Raji (cell line): Measurements from ENCODE around the gene GPD2.

ENCODE experiments used
- POLR2A ChIP-seq: IDR thresholded peaks from 2 replicates; pipeline ENCODE4 v1.6.1; 2011; ENCODE audit warnings: low read depth, low read length, control low read depth; ENCODE audit not compliant: insufficient read depth

The GPD2 gene

DNA sequence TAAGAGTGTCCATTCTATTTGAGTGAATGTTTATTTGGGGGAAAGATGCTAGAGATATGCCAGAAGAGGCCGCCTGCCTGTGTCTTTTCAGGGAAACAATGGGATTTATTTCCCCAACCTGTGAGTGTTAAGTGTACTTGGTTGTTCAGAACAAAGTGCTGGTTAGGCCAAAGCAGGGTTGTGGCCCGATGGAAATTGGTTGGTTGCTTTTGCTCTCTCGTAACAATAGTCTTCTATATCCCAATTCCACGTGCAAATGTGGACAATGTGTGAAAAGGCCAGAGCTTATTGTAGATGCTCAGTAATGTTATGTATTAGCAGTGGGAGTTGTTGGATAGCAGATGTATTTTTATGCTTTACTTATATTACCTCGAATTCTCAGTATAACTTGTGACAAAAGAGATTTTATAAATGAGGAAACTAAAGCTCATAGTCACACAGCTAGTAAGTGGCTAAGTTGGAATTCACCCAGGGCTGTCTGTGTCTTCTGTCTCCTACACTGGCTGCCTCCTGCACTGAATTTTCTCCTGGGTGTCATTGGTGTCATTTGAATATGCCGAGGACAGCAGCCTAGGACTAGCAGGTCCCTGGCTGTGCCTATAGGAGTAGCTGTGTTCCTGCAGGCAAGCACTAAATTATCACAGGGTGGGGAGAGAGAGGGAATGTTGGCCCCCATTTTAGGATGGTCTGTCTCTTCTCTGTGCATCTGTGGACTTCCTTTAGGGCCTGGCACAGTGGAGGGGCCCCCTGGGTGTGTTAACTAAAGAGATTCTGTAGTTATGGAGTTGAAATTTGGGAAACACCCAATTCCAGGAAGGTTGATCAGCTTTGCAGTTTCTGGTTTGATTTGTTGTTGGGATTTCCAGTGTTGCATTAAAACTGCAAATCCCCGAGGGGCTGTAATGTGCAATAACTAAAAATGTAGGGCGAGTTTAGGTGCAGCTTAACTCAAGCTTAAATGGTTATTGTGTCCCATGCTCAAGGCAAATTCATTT lies 21.6 kb downstream of the GPD2 start:
- TF ChIP-seq POLR2A: no peak

DNA sequence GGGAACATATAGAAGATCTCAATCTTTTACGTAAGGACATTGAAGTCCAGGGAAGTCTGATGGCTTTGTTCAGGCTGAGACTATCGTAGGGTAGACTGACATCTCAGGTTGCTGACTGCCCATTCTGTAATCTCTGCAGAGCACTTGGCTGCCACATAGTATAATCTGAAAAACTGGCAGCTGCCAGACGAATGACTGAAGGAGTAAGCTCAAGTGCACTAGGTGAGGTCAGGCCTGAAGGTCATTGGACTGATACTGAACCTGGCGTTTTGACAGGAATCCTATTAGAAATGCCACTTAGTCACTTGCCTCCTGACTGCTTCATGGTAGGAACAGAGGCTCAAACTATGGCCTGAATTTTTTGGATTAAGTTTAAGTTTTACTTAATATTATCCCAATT lies 23.5 kb downstream of the GPD2 start:
- no peak for TF ChIP-seq POLR2A

DNA sequence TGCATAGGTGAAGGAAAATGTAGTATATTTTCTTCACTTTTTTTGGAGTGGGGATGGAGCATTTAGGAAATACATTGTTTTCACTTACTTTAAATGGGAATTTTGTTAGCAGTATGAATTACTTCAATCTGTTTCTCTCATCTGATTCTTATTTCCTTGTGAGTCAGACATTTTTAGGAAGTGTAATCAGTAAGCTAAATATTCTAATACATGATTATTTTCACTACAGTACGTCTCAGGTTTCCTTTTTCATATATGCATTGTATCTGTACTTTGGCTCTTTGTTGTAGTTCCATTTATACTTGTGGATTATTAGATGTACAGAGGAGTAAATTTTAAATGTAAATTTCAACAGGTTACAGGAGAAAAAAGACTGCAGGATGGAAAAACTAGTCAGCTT lies 27.9 kb downstream of the GPD2 start:
- no peak for TF ChIP-seq POLR2A

DNA sequence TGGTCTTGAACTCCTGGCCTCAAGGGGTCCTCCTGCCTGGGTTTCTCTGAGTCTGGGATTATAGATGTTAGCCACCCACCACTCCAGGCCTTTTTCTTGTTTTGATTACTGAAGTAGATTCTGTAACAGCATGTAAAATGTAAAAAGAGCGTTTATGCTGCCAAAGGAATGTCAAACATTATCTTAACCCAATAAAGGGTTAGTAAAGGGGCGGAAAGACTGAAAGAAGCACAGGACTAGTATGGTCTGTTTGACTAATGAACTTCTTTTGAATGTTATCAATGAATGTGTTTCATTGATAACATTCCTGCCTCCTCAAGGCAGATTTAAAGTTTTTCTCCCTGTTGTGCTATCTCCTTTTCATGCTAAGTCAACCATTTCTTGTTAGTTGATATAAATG lies 29.4 kb downstream of the GPD2 start:
- TF ChIP-seq POLR2A: no peak

DNA sequence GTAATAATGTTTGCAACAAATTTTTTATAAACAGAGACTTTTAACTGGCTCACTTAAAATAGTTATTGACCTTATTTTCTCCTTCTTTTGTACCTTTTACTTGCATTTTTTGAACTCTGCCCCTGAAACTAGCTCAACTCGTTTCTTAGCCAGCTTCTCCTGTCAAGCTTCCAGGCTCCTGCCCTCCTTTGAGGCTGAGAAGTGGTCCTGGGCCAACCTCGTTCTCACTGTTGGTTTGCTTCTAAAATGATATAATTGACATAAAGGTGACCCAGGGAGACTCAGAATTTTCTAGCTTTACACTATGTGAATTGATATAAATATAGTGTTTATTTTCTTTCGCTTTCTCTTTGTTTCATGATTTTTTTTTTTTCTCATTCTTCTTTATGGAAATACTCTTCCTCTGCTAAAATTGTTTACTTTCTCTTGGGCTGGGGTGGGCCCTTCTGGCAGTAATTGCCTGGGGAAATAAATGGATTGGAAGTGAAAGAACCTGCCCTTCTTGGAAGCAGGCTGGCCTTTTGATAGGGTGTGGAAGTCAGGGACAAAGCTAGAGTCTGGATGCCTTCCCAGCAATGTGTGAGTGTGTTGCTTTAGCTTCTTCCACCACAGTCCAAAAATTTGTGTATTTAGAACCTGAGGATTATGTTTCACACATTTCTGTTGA lies 30.7 kb downstream of the GPD2 start:
- TF ChIP-seq POLR2A: no peak

DNA sequence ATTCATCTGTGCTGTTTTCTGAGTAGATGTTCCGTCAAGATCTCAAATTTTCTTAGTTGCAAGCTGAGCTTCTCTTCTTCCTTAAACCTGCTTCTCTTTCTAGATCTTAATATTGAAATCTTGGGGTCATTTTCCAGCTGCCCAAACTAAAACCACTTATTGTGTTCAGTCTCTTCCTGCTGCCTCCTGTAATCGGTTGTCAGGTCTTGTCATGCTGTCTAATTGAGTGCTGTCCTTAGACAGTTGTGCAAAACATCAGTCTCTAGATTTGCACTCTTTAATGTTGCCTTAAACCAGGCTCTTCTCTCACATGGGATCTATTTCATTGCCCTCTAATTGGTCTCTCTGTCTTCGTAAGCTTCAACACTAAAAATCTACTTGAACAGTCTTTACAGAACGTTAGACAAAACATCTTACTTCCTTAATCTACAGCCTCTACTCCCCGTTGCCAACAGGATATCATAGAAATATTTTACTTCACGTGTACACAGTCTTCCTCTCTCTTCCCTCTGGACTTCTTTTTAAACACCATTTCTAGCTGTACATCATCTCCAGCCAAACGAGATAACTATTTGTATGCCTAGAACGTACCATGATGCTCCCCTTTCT lies 34.9 kb downstream of the GPD2 start:
- no peak for TF ChIP-seq POLR2A

DNA sequence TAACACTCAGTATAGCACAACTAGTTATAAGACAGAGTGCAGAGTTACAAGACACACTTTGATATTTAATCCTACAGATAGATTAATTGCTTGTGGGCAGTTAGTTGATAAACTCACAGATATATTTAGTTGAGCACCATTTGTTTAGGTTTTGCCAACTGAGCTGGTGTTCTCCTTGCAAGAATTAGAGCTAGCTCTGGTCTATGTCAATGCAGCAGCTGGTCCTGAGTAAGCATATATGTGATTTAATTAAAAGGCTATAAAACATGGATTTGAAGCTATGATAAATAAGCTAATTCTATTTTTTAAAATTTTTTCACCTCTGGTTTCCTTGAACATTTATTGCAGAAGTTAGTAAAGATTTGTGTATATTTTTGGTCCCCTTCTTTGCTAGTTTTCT lies 35.6 kb downstream of the GPD2 start:
- no peak for TF ChIP-seq POLR2A

DNA sequence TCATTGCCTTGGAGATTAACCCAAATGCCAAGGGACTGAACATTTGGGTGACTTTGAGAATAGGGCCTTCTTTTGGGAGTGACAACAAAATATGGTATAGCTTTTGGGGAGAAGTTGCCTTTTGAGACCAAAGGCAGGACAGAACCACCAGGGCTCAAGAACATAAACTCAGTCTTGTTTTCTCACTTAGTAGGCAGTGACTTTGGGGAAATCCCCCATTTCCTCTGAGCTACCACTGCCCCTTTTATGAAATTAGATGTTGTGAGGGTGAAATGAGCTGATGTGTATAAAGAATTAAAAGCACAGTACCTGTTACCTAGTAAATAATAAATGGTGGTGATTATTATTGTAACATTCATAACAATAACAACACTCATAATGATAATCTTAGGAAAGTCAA lies 36.5 kb downstream of the GPD2 start:
- TF ChIP-seq POLR2A: no peak

DNA sequence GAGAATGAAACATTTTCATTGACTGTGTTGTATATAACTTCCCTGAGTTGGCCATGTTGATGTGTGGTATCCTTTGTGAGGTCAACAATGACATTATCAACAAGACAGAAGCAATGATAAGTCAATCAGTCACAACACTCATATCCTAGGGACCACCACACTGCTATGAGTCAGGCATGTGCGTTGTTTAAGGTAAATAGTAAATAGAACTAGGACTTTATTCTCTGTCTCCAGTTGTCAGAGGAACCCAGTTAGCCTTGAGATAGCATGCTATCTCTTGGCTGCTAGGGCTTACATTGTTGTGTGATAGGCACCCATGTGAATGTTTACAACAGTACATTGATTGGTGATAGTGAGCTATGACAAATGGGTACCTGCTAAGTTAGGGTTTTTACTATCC lies 37.3 kb downstream of the GPD2 start:
- no peak for TF ChIP-seq POLR2A

DNA sequence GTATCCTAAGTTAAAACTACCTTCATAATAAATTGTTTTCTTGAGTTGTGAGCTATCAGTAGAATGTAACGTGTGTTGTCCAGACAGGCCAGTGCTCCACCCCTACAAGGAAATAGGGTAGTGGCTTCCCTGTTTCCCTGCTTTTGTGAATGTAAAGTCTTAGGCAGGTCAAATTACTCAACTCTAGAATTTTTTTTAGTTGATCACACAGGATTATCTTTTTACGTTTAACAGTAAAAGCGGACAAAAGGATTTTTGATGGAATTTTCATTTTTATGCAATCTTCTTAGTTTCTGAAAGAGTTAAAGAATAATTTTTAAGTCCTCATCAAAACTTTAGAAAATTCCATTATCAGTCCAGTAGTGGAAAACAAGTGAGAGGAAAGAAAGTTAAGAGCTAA lies 38.2 kb downstream of the GPD2 start:
- no peak for TF ChIP-seq POLR2A

DNA sequence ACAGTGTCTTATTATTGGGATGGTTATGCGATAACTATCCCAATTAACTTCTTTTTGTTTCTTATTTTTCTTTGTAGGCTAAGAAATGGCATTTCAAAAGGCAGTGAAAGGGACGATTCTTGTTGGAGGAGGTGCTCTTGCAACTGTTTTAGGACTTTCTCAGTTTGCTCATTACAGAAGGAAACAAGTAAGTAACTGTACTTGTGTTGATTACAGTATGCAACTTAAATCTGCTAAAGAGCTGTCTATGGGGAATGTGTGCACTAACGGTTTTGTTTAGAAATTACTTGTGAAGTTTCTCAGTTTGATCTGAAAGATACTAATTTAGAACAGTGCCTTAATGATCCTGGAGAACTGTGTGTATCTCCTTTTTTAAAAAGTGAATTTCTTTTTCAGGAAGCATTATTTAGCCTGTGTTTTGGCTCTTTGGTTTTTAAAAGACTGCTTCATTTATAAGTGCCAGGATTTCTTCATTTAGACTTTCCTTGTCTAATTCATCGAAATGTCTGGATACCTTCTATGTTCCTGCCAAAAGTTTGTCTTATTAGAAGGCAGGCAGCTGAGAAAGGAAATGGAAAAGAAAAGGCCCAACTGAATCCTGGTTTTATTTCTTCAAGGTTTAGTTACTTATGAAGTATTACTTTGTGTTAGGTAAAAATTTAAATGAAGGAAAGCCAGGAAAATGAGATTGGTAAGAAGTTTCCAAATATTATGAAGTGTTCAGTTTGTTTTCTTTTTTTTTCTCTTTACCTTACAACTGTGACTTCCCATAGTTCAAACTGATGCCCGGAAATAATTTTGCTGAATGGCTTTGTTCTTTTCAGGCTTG lies 40.1 kb downstream of the GPD2 start:
- no peak for TF ChIP-seq POLR2A

DNA sequence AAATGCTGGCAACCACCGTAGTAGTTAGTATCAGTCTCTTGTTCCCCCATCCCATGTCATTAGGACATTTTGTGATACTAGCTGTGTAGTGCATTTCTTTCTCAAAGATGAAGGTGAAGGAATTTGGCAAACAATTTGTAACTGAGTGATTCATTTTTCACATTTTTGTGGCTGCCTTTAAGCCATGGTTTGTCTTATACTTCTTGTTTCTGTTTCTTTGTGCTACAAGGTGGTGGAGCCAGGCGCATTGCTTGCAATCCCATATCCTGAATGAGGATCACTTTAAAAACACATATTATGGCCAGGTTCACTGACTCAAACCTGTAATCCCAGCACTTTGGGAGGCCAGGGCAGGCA lies 40.6 kb downstream of the GPD2 start:
- no peak for TF ChIP-seq POLR2A

DNA sequence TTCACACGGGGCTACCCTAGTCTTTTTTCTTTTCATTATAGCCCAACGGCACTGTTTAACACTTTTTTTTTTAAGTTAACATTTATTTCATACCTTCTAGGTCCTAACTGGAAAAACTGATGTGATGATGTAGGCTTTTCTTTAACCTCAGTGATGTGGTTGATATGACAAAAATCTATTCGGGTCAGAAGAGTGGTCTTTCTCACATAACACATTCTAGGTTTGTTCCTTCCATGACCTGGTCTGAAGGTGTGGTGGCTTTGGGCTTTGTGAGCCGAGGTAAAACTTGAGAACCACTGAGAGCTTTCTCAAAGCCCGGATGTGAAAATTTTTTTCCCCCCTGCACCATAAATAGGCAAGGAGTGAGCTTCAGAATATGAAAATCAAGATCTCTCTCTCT lies 44.2 kb downstream of the GPD2 start:
- no peak for TF ChIP-seq POLR2A

DNA sequence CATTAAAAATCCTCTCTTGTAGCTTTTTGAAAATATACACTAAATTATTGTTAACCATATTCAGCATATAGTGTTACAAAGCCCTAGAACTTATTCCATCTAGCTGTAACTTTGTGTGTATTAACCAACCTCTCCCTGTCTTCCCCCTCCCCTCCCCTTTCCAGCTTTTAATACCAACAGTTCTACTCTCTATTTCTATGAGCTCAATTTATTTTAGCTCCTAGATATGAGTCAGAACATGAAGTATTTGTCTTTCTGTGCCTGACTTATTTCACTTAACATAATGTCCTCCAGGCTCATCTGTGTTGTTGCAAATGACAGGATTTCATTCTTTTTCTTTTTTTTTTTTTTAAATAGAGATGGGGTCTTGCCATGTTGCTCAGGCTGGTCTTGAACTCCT lies 45.1 kb downstream of the GPD2 start:
- no peak for TF ChIP-seq POLR2A

DNA sequence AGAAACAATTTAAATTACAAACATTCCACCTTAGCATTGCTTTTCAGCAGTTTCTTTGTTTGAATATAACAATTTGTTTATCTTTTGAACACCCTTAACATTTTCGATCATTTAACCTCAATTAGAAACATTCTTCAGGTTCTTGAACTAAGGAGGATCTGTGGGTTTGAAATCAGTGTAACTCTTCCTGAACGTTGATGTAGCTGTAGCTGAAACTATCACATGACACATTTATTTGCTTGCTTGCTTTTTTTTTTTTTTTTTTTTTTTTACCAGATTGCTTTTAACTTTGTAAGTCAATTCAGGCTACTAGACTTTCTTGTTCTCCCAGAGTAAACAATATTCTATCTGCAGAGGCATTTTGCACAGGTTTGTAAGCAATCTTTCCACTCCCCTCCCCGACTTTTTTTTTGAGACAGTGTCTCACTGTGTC lies 47.6 kb downstream of the GPD2 start:
- no peak for TF ChIP-seq POLR2A
